HepG2 (cell line): ENCODE results near the gene MTF2. TPM values are rescaled to one million over a fixed set of nuclear protein-coding genes. Genes with fewer than 3 reads are reported as not detected.

Experiments
- EP300 ChIP-seq, 3 experiments: sonication (generic) in 1 of 3; formaldehyde crosslinking in 1 of 3; IDR thresholded peaks; 2 replicates each; pipeline versions ENCODE4 v1.5.1 to v1.6.1; 2011 to 2020; ENCODE audit warnings: low read depth in 2 of 3, low read length in 2 of 3, borderline replicate concordance in 1 of 3, improper control_type of control experiment in 1 of 3, mild to moderate bottlenecking in 1 of 3, missing genetic modification reagents in 1 of 3, moderate library complexity in 1 of 3
- FOXA3 ChIP-seq: IDR thresholded peaks from 2 replicates; pipeline ENCODE4 v1.6.1; 2016; ENCODE audit warnings: missing genetic modification reagents, missing compliant biosample characterization
- FOXJ3 ChIP-seq: sonication (generic); formaldehyde crosslinking; IDR thresholded peaks from 2 replicates; pipeline ENCODE4 v1.4.0; 2020; ENCODE audit warnings: missing genetic modification reagents, mild to moderate bottlenecking, borderline replicate concordance
- FOXK1 ChIP-seq: sonication (generic); formaldehyde crosslinking; IDR thresholded peaks from 2 replicates; pipeline ENCODE4 v1.4.0; 2020; ENCODE audit warnings: low read depth, missing genetic modification reagents, borderline replicate concordance
- FOXO1 ChIP-seq: sonication (generic); formaldehyde crosslinking; IDR thresholded peaks from 2 replicates; pipeline ENCODE4 v1.4.0; 2020; ENCODE audit warnings: missing genetic modification reagents
- IRF2 ChIP-seq: IDR thresholded peaks from 2 replicates; pipeline ENCODE4 v1.6.1; 2018; ENCODE audit warnings: missing genetic modification reagents, missing compliant biosample characterization
- JDP2 ChIP-seq: sonication (generic); formaldehyde crosslinking; IDR thresholded peaks from 2 replicates; pipeline ENCODE4 v1.8.1; 2022; ENCODE audit warnings: missing genetic modification reagents, borderline replicate concordance
- KLF16 ChIP-seq, 2 experiments: sonication (generic) in 1 of 2; formaldehyde crosslinking in 1 of 2; IDR thresholded peaks; 2 replicates each; pipeline versions ENCODE4 v1.6.1 to v1.8.0; 2016 to 2023; ENCODE audit warnings: missing genetic modification reagents in 2 of 2, missing compliant biosample characterization in 1 of 2
- KLF6 ChIP-seq: IDR thresholded peaks from 2 replicates; pipeline ENCODE4 v1.8.0; 2016; ENCODE audit warnings: missing biosample characterization, missing genetic modification reagents
- MAFG ChIP-seq: sonication (generic); formaldehyde crosslinking; IDR thresholded peaks from 2 replicates; pipeline ENCODE4 v1.5.1; 2020; ENCODE audit warnings: mild to moderate bottlenecking, missing genetic modification reagents
- MEF2D ChIP-seq: sonication (generic); formaldehyde crosslinking; IDR thresholded peaks from 2 replicates; pipeline ENCODE4 v1.5.1; 2020; ENCODE audit warnings: mild to moderate bottlenecking, missing genetic modification reagents
- NCOR1 ChIP-seq: fragments of 200-600 bp; sonication (generic); IDR thresholded peaks from 2 replicates; pipeline ENCODE4 v1.7.0; 2017; ENCODE audit warnings: antibody characterized with exemption, low read length, borderline replicate concordance
- RCOR2 ChIP-seq: IDR thresholded peaks from 2 replicates; pipeline ENCODE4 v1.6.1; 2016; ENCODE audit warnings: missing biosample characterization, missing genetic modification reagents
- TAF1 ChIP-seq: sonication (generic); formaldehyde crosslinking; IDR thresholded peaks from 2 replicates; pipeline ENCODE4 v1.4.0; 2020; ENCODE audit warnings: missing genetic modification reagents
- TBX3 ChIP-seq: fragments of 450-650 bp; IDR thresholded peaks from 2 replicates; pipeline ENCODE4 v1.6.1; 2017; ENCODE audit warnings: antibody characterized with exemption, mild to moderate bottlenecking, inconsistent platforms, borderline replicate concordance
- ZNF264 ChIP-seq: sonication (generic); formaldehyde crosslinking; IDR thresholded peaks from 2 replicates; pipeline ENCODE4 v1.4.0; 2020; ENCODE audit warnings: missing genetic modification reagents
- ZNF569 ChIP-seq: sonication (generic); formaldehyde crosslinking; IDR thresholded peaks from 2 replicates; pipeline ENCODE4 v1.5.0; 2020; ENCODE audit warnings: mild to moderate bottlenecking, missing genetic modification reagents, moderate library complexity, borderline replicate concordance
- ZSCAN21 ChIP-seq: sonication (generic); formaldehyde crosslinking; IDR thresholded peaks from 2 replicates; pipeline ENCODE4 v1.8.0; 2022; ENCODE audit warnings: mild to moderate bottlenecking, missing genetic modification reagents, moderate library complexity, borderline replicate concordance
- polyA plus RNA-seq, 8 experiments: library from polyadenylated mRNA; depleted of rRNA in 3 of 8; stranded (reverse) in 7 of 8; unstranded in 1 of 8; fragments of >200 nt; fragmentation: Illumina TruSeq in 4 of 8; extraction: Trizol in 4 of 8; gene quantifications; 2 replicates each; pipeline versions ENCODE4 v1.2.1 to v1.2.3, GENCODE V29; 2011 to 2016; ENCODE audit warnings: low read depth in 4 of 8, missing spikeins in 1 of 8, mixed read lengths in 1 of 8; ENCODE audit not compliant: insufficient read depth in 1 of 8
- total RNA-seq, 5 experiments: library from RNA; depleted of rRNA; stranded (reverse); fragments of >200 nt; fragmentation: Illumina TruSeq; extraction: Trizol; gene quantifications; 2 replicates each; pipeline ENCODE4 v1.2.3, GENCODE V29; 2016; ENCODE audit warnings: low read depth in 1 of 5
- TF ChIP-seq, protein P1 (sequence below): sonication (generic); formaldehyde crosslinking; IDR thresholded peaks from 2 replicates; pipeline ENCODE4 v1.5.1; 2020; ENCODE audit warnings: mild to moderate bottlenecking, missing genetic modification reagents, moderate library complexity
- TF ChIP-seq, protein P2 (sequence below): sonication (generic); formaldehyde crosslinking; IDR thresholded peaks from 2 replicates; pipeline ENCODE4 v1.4.0; 2020; ENCODE audit warnings: missing genetic modification reagents
- TF ChIP-seq, protein P3 (sequence below): IDR thresholded peaks from 2 replicates; pipeline ENCODE4 v1.6.1; 2016; ENCODE audit warnings: low read depth, control low read depth

MTF2 gene
- total and polyA plus RNA-seq, 2 of the 13 experiments (the other 11 are each of a cell fraction or from before 2014, with no cell fraction given): 48.7 to 53.9 TPM

DNA sequence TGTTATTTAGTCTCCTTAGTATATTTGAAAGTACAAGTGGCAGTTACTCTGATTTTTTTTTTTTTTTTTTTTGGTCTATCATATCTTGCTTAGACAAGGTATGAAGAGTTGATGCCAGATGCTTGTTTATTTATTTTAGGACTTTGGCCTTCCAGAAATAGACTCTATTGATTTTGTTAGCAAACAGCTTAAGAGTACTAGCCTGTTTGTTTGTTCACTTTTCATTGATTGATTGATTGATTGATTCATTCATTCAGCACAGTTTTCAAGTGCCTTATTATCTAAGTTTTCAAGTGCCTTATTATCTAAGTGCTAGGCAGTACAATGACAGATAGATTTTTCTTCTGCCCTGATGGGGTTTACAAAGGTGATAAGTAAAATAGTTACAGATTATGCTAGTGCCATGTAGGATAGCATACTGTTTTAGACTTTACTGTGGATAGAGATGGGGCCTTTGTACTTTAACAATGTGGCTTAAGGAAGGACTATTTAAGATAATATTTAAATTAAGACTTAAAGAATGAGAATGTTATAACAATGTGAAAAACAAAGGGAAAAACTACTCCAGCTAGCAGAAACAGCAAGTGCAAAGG is 50.5 kb downstream of the MTF2 start (continued):
- TF ChIP-seq MAFG (no peak), FOXJ3 (CRISPR knock-in tag) (peak; percentile 85; the same call in 1 of the 2 replicates), IRF2 (peak; percentile 37; the same call in 1 of the 2 replicates), KLF6 (peak; percentile 50; the same call in 1 of the 2 replicates), JDP2 (CRISPR knock-in tag) (no peak), EP300 (IDR thresholded peaks at IDR 0.05; ENCODE audit: low read depth in 2 of 2, low read length in 2 of 2) (peak in 1 of 2 experiments; percentile 57; a peak in 1 of 4 replicates), EP300 (CRISPR knock-in tag; IDR thresholded peaks at IDR 0.05; ENCODE audit: borderline replicate concordance) (no peak), FOXK1 (CRISPR knock-in tag) (peak; percentile 75; the same call in 1 of the 2 replicates), ZNF569 (no peak), TBX3 (peak; percentile 80), MEF2D (CRISPR knock-in tag) (peak; percentile 100), ZSCAN21 (CRISPR knock-in tag) (no peak), ZNF264 (CRISPR knock-in tag) (peak; percentile 32; the same call in 1 of the 2 replicates), NCOR1 (peak; percentile 54; the same call in 1 of the 2 replicates), KLF16 (CRISPR knock-in tag; IDR thresholded peaks at IDR 0.05) (peak in 1 of 2 experiments; percentile 78; a peak in 1 of 4 replicates), FOXA3 (CRISPR knock-in tag) (peak; percentile 90), FOXO1 (CRISPR knock-in tag) (peak; percentile 53; the same call in 1 of the 2 replicates), TAF1 (no peak), RCOR2 (CRISPR knock-in tag) (peak; percentile 37; the same call in 1 of the 2 replicates)
- TF ChIP-seq, protein P1, sequence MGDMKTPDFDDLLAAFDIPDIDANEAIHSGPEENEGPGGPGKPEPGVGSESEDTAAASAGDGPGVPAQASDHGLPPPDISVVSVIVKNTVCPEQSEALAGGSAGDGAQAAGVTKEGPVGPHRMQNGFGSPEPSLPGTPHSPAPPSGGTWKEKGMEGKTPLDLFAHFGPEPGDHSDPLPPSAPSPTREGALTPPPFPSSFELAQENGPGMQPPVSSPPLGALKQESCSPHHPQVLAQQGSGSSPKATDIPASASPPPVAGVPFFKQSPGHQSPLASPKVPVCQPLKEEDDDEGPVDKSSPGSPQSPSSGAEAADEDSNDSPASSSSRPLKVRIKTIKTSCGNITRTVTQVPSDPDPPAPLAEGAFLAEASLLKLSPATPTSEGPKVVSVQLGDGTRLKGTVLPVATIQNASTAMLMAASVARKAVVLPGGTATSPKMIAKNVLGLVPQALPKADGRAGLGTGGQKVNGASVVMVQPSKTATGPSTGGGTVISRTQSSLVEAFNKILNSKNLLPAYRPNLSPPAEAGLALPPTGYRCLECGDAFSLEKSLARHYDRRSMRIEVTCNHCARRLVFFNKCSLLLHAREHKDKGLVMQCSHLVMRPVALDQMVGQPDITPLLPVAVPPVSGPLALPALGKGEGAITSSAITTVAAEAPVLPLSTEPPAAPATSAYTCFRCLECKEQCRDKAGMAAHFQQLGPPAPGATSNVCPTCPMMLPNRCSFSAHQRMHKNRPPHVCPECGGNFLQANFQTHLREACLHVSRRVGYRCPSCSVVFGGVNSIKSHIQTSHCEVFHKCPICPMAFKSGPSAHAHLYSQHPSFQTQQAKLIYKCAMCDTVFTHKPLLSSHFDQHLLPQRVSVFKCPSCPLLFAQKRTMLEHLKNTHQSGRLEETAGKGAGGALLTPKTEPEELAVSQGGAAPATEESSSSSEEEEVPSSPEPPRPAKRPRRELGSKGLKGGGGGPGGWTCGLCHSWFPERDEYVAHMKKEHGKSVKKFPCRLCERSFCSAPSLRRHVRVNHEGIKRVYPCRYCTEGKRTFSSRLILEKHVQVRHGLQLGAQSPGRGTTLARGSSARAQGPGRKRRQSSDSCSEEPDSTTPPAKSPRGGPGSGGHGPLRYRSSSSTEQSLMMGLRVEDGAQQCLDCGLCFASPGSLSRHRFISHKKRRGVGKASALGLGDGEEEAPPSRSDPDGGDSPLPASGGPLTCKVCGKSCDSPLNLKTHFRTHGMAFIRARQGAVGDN (CRISPR knock-in tag): no peak
- TF ChIP-seq, protein P2, sequence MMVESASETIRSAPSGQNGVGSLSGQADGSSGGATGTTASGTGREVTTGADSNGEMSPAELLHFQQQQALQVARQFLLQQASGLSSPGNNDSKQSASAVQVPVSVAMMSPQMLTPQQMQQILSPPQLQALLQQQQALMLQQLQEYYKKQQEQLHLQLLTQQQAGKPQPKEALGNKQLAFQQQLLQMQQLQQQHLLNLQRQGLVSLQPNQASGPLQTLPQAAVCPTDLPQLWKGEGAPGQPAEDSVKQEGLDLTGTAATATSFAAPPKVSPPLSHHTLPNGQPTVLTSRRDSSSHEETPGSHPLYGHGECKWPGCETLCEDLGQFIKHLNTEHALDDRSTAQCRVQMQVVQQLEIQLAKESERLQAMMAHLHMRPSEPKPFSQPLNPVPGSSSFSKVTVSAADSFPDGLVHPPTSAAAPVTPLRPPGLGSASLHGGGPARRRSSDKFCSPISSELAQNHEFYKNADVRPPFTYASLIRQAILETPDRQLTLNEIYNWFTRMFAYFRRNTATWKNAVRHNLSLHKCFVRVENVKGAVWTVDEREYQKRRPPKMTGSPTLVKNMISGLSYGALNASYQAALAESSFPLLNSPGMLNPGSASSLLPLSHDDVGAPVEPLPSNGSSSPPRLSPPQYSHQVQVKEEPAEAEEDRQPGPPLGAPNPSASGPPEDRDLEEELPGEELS (CRISPR knock-in tag): peak; percentile 64
- TF ChIP-seq, protein P3, sequence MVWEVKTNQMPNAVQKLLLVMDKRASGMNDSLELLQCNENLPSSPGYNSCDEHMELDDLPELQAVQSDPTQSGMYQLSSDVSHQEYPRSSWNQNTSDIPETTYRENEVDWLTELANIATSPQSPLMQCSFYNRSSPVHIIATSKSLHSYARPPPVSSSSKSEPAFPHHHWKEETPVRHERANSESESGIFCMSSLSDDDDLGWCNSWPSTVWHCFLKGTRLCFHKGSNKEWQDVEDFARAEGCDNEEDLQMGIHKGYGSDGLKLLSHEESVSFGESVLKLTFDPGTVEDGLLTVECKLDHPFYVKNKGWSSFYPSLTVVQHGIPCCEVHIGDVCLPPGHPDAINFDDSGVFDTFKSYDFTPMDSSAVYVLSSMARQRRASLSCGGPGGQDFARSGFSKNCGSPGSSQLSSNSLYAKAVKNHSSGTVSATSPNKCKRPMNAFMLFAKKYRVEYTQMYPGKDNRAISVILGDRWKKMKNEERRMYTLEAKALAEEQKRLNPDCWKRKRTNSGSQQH (CRISPR knock-in tag): peak; percentile 83; the same call in 1 of the 2 replicates
- TF ChIP-seq, all 625 proteins: peak for 67
